Measurements from ENCODE around the gene NANOS3. TPM values are rescaled to one million over a fixed set of nuclear protein-coding genes. Genes with fewer than 3 reads are reported as not detected.
A peak's percentile ranks its signal among the peaks of the same experiment; 100 is the strongest.

The NANOS3 gene
- total and polyA plus RNA-seq, 2 of the 13 experiments (the other 11 are each of a cell fraction or from before 2014, with no cell fraction given) = 0.21 TPM; not detected in 1

DNA sequence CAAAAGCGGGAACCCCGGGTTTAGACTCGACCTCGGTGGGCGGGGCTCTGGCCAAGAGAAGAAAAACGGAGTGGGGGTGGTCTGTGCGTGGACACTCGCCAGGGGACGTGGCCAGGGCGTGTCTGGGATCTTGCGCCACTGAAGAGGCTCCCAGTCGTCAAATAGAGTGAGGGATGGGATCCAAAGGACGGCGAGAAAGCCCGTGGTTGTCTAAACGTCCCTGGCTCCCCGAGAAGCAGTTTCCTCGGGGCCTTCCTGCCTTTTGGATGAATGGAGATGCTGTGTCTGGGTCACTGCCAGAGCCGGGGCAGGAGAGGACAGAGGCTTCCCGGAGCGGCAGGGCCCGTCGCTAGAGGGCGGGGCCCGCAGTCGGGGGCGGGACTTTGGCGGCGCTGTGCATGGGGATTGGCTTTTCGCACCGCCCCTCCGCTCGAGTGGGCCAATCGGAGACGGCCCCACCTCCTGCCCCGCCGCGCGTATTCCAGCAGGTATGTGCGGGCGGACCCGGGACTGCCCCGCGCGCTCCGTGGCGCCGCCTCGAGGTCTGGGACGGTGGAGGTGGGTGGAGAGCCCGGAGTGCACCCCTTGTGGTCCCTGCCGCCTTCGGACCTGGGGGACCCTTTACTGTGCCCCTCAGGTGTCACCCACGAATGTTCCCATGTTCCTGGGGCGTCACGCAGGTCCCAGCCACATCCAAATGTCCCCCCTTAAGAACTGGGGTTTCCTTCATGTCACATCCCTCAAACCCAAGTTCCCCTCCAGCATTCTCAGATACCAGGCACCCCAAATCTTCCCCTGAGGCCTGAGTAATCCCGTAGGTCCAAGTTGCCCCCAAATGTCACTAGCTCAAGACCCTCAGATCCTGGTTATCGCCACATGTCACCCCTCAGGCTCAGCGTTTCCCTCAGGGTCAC, 43.3 kb upstream of the NANOS3 start:
- H3K27ac ChIP-seq (ENCODE audit: extremely low read length, insufficient read depth, low read length) = peak overlapping the region; percentile 49
- peak overlapping the region; percentile 49 to 74 (median 66) for H3K4me3 ChIP-seq (replicated peaks in 1 of 3; ENCODE audit: insufficient read depth in 1 of 3, low read depth in 2 of 3, low read length in 3 of 3)
- peak overlapping the region; percentile 90 for H3K4me2 ChIP-seq (ENCODE audit: low read depth, low read length)
- no peaks in the 10 kb centered on the region for H4K20me1 ChIP-seq (ENCODE audit: insufficient read depth, low read length)
- H3K79me2 ChIP-seq (ENCODE audit: insufficient read depth, low read length) = peaks cover 3% of the 10 kb centered on the region
- H2AFZ ChIP-seq (ENCODE audit: low read length) = no peak overlapping the region
- H3K27me3 ChIP-seq (ENCODE audit: control insufficient read depth in 1 of 2, insufficient read depth in 2 of 2, low read length in 2 of 2) = no peaks in the 10 kb centered on the region
- no TSS peak for BruUV-seq (replicated peaks)
- peaks cover 20% of the 10 kb centered on the region for H3K4me1 ChIP-seq (ENCODE audit: insufficient read depth, low read length)
- WGBS (ENCODE audit: low lambda C conversion rate) = 16% methylated on average over 22 of the region's 59 CpGs
- peak; percentile 84 for DNase-seq (ENCODE audit: low spot score)
- in situ Hi-C loops (cut with HindIII; ENCODE audit: extremely low pct_ligation_motif_present, low pct_unique_long_range_greater_than_20kb) = no loop called here
- FAIRE-seq = peak; percentile 8
- peak overlapping the region; percentile 71 for H3K9ac ChIP-seq (ENCODE audit: insufficient read depth, low read depth, low read length)
- CTCF ChIA-PET (ENCODE audit: low intra/inter-chr PET ratio, low total read pairs) = no interaction called here
- H3K36me3 ChIP-seq (replicated peaks in 1 of 2; ENCODE audit: control insufficient read depth in 1 of 2, insufficient read depth in 2 of 2, low read length in 2 of 2) = no peaks in the 10 kb centered on the region; a peak in 2 of 5 replicates
- no peaks in the 10 kb centered on the region for H3K9me3 ChIP-seq (ENCODE audit: low read length)
- peak; percentile 94 for ATAC-seq
- POLR2A ChIA-PET = interaction anchor here (1.4 kb wide), 1 partner anchor 29 kb away, joined by 7 read pairs; no protein-coding TSS in a partner anchor
- intact Hi-C loops (cut with micrococcal nuclease; ENCODE audit: unreplicated experiment) = loop anchor here (2.0 to 5.0 kb wide), 2 partner anchors 36 to 49 kb away; partner anchors contain the start of gene ZSWIM4
- TF ChIP-seq THAP11 (CRISPR knock-in tag; IDR thresholded peaks at IDR 0.05) = peak; percentile 31; the same call in 1 of the 2 replicates
- no peak for TF ChIP-seq ZNF101 (CRISPR knock-in tag; IDR thresholded peaks at IDR 0.05; ENCODE audit: borderline replicate concordance, low read depth)
- TF ChIP-seq ZNF143 (CRISPR knock-in tag; IDR thresholded peaks at IDR 0.05) = no peak; the same call in 1 of the 2 replicates
- no peak for TF ChIP-seq ZNF550 (CRISPR knock-in tag; IDR thresholded peaks at IDR 0.05; ENCODE audit: borderline replicate concordance)
- TF ChIP-seq ZNF670 (CRISPR knock-in tag; IDR thresholded peaks at IDR 0.05; ENCODE audit: borderline replicate concordance) = peak; percentile 65; the same call in 1 of the 2 replicates
- TF ChIP-seq, protein P1, sequence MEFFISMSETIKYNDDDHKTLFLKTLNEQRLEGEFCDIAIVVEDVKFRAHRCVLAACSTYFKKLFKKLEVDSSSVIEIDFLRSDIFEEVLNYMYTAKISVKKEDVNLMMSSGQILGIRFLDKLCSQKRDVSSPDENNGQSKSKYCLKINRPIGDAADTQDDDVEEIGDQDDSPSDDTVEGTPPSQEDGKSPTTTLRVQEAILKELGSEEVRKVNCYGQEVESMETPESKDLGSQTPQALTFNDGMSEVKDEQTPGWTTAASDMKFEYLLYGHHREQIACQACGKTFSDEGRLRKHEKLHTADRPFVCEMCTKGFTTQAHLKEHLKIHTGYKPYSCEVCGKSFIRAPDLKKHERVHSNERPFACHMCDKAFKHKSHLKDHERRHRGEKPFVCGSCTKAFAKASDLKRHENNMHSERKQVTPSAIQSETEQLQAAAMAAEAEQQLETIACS (CRISPR knock-in tag; IDR thresholded peaks at IDR 0.05) = no peak
- TF ChIP-seq, protein P2, sequence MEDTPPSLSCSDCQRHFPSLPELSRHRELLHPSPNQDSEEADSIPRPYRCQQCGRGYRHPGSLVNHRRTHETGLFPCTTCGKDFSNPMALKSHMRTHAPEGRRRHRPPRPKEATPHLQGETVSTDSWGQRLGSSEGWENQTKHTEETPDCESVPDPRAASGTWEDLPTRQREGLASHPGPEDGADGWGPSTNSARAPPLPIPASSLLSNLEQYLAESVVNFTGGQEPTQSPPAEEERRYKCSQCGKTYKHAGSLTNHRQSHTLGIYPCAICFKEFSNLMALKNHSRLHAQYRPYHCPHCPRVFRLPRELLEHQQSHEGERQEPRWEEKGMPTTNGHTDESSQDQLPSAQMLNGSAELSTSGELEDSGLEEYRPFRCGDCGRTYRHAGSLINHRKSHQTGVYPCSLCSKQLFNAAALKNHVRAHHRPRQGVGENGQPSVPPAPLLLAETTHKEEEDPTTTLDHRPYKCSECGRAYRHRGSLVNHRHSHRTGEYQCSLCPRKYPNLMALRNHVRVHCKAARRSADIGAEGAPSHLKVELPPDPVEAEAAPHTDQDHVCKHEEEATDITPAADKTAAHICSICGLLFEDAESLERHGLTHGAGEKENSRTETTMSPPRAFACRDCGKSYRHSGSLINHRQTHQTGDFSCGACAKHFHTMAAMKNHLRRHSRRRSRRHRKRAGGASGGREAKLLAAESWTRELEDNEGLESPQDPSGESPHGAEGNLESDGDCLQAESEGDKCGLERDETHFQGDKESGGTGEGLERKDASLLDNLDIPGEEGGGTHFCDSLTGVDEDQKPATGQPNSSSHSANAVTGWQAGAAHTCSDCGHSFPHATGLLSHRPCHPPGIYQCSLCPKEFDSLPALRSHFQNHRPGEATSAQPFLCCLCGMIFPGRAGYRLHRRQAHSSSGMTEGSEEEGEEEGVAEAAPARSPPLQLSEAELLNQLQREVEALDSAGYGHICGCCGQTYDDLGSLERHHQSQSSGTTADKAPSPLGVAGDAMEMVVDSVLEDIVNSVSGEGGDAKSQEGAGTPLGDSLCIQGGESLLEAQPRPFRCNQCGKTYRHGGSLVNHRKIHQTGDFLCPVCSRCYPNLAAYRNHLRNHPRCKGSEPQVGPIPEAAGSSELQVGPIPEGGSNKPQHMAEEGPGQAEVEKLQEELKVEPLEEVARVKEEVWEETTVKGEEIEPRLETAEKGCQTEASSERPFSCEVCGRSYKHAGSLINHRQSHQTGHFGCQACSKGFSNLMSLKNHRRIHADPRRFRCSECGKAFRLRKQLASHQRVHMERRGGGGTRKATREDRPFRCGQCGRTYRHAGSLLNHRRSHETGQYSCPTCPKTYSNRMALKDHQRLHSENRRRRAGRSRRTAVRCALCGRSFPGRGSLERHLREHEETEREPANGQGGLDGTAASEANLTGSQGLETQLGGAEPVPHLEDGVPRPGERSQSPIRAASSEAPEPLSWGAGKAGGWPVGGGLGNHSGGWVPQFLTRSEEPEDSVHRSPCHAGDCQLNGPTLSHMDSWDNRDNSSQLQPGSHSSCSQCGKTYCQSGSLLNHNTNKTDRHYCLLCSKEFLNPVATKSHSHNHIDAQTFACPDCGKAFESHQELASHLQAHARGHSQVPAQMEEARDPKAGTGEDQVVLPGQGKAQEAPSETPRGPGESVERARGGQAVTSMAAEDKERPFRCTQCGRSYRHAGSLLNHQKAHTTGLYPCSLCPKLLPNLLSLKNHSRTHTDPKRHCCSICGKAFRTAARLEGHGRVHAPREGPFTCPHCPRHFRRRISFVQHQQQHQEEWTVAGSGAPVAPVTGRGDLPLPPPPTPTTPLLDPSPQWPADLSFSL (CRISPR knock-in tag; IDR thresholded peaks at IDR 0.05) = no peak
- no peak for TF ChIP-seq ZNF558 (CRISPR knock-in tag; IDR thresholded peaks at IDR 0.05; ENCODE audit: borderline replicate concordance)
- no peak for TF ChIP-seq ZNF556 (CRISPR knock-in tag; IDR thresholded peaks at IDR 0.05; ENCODE audit: borderline replicate concordance)

Measured in HepG2 (cell line).